WTC11 (cell line): ENCODE results near the gene ABCC3. TPM values are rescaled to one million over a fixed set of nuclear protein-coding genes. Genes with fewer than 3 reads are reported as not detected.

ENCODE experiments used
- ATAC-seq: fragments of 200-7000 bp; cut with Tn5 transposase; 2 replicates; pipeline ENCODE4 v1.10.0; 2021; ENCODE audit warnings: mild to moderate bottlenecking, moderate library complexity
- CTCF ChIA-PET: fragments of 300-600 bp; sonication (Branson Sonifier 250); formaldehyde crosslinking; loops from one replicate; lab custom pipeline; 2021; ENCODE audit warnings: antibody characterized with exemption; lab: Charles Lee
- POLR2A ChIA-PET: fragments of 350-600 bp; sonication (Branson Sonifier 250); formaldehyde crosslinking; loops from one replicate; lab custom pipeline; 2021; ENCODE audit warnings: antibody characterized with exemption; lab: Charles Lee
- DNase-seq: peaks from one replicate; pipeline ENCODE4 v3.0.0; 2021; ENCODE audit warnings: low spot score
- H3K27ac Mint-ChIP-seq: 2 replicates; pipeline ENCODE4 v1.8.0; 2021; ENCODE audit warnings: mixed read lengths
- H3K27me3 Mint-ChIP-seq: 2 replicates; pipeline ENCODE4 v1.8.0; 2021; ENCODE audit warnings: low read depth, mild to moderate bottlenecking, moderate library complexity, mixed read lengths
- H3K36me3 Mint-ChIP-seq: 2 replicates; pipeline ENCODE4 v1.8.0; 2021; ENCODE audit warnings: mixed read lengths
- H3K4me1 Mint-ChIP-seq: 2 replicates; pipeline ENCODE4 v1.8.0; 2022; ENCODE audit warnings: mixed read lengths
- H3K4me3 Mint-ChIP-seq: 2 replicates; pipeline ENCODE4 v1.8.0; 2021; ENCODE audit warnings: mild to moderate bottlenecking, moderate library complexity, mixed read lengths
- H3K9me3 Mint-ChIP-seq: 2 replicates; pipeline ENCODE4 v1.8.0; 2021; ENCODE audit warnings: mixed read lengths
- CBFB ChIP-seq: sonication (generic); formaldehyde crosslinking; IDR thresholded peaks from 2 replicates; pipeline ENCODE4 v1.8.1; 2022; ENCODE audit warnings: mild to moderate bottlenecking, low read depth, missing genetic modification reagents
- ETV6 ChIP-seq: sonication (generic); formaldehyde crosslinking; IDR thresholded peaks from 2 replicates; pipeline ENCODE4 v1.8.1; 2022; ENCODE audit warnings: mild to moderate bottlenecking, missing genetic modification reagents
- FOXK1 ChIP-seq: sonication (generic); formaldehyde crosslinking; IDR thresholded peaks from 2 replicates; pipeline ENCODE4 v1.8.0; 2022; ENCODE audit warnings: mild to moderate bottlenecking, moderate library complexity, missing genetic modification reagents
- HMGA2 ChIP-seq: fragments of 250-450 bp; sonication (Bioruptor Pico); IDR thresholded peaks from 2 replicates; pipeline ENCODE4 v1.4.0; 2021; ENCODE audit warnings: mild to moderate bottlenecking, moderate library complexity
- PRRX2 ChIP-seq: fragments of 250-450 bp; sonication (Bioruptor Pico); IDR thresholded peaks from 2 replicates; pipeline ENCODE4 v1.8.0; 2021; ENCODE audit warnings: mild to moderate bottlenecking
- SMAD3 ChIP-seq: sonication (generic); formaldehyde crosslinking; IDR thresholded peaks from 2 replicates; pipeline ENCODE4 v1.8.0; 2022; ENCODE audit warnings: missing genetic modification reagents, mild to moderate bottlenecking, borderline replicate concordance
- SP1 ChIP-seq: sonication (generic); formaldehyde crosslinking; conservative IDR thresholded peaks from 2 replicates; pipeline ENCODE4 v1.8.1; 2022; ENCODE audit warnings: missing genetic modification reagents
- TCF7 ChIP-seq: sonication (generic); formaldehyde crosslinking; IDR thresholded peaks from 2 replicates; pipeline ENCODE4 v1.8.0; 2022; ENCODE audit warnings: mild to moderate bottlenecking, low read depth, missing genetic modification reagents, moderate library complexity
- TP53 ChIP-seq: sonication (generic); formaldehyde crosslinking; IDR thresholded peaks from 2 replicates; pipeline ENCODE4 v1.8.1; 2023; ENCODE audit warnings: mild to moderate bottlenecking, missing genetic modification reagents
- ZNF138 ChIP-seq: sonication (generic); formaldehyde crosslinking; conservative IDR thresholded peaks from 2 replicates; pipeline ENCODE4 v1.8.1; 2022; ENCODE audit warnings: mild to moderate bottlenecking, moderate library complexity, missing genetic modification reagents
- ZNF317 ChIP-seq: sonication (generic); formaldehyde crosslinking; IDR thresholded peaks from 2 replicates; pipeline ENCODE4 v1.8.1; 2023; ENCODE audit warnings: low read depth, mild to moderate bottlenecking, moderate library complexity, missing genetic modification reagents, borderline replicate concordance
- total RNA-seq: library from RNA; stranded (reverse); gene quantifications from 3 replicates; pipeline ENCODE4 v1.2.3, GENCODE V29; 2021
- TF ChIP-seq, protein P1 (sequence below): sonication (generic); formaldehyde crosslinking; IDR thresholded peaks from 2 replicates; pipeline ENCODE4 v1.8.0; 2023; ENCODE audit warnings: mild to moderate bottlenecking, missing genetic modification reagents
- TF ChIP-seq, protein P2 (sequence below): sonication (generic); formaldehyde crosslinking; IDR thresholded peaks from 2 replicates; pipeline ENCODE4 v1.8.1; 2022; ENCODE audit warnings: missing genetic modification reagents, borderline replicate concordance
- TF ChIP-seq, protein P3 (sequence below): sonication (generic); formaldehyde crosslinking; conservative IDR thresholded peaks from 2 replicates; pipeline ENCODE4 v1.8.1; 2022; ENCODE audit warnings: mild to moderate bottlenecking, missing genetic modification reagents
- TF ChIP-seq, protein P4 (sequence below): fragments of 250-450 bp; sonication (Bioruptor Pico); IDR thresholded peaks from 2 replicates; pipeline ENCODE4 v1.9.0; 2021; ENCODE audit warnings: moderate library complexity, mild to moderate bottlenecking, inconsistent platforms, borderline replicate concordance
- TF ChIP-seq, protein P5 (sequence below): sonication (generic); formaldehyde crosslinking; IDR thresholded peaks from 2 replicates; pipeline ENCODE4 v1.8.1; 2023; ENCODE audit warnings: mild to moderate bottlenecking, missing genetic modification reagents, borderline replicate concordance
- TF ChIP-seq, protein P6 (sequence below): sonication (generic); formaldehyde crosslinking; IDR thresholded peaks from 2 replicates; pipeline ENCODE4 v1.8.0; 2022; ENCODE audit warnings: mild to moderate bottlenecking, missing genetic modification reagents
- TF ChIP-seq, protein P7 (sequence below): sonication (generic); formaldehyde crosslinking; IDR thresholded peaks from 2 replicates; pipeline ENCODE4 v1.8.1; 2023; ENCODE audit warnings: mild to moderate bottlenecking, missing genetic modification reagents

Gene ABCC3
- total RNA-seq, 1 experiment from 2014 or later, result 0.92 TPM

DNA sequence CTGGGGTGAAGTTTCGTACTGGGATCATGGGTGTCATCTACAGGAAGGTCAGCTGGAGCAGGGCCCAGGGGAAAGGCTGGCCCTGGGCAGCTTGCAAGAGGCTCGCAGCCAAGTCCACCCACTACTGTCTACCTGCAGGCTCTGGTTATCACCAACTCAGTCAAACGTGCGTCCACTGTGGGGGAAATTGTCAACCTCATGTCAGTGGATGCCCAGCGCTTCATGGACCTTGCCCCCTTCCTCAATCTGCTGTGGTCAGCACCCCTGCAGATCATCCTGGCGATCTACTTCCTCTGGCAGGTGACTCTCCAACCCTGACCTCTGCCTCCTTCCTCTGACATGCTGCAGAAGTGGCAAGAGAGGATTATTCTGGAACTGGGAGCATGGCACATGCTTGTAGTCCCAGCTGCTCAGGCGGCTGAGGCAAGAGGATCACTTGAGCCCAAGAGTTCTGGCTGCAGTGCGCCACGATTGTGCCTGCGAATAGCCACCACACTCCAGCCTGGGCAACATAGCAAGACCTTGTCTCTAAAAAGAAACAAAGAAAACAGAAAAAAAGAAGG is 29.2 kb downstream of the ABCC3 start (continued):
- TF ChIP-seq, protein P1, sequence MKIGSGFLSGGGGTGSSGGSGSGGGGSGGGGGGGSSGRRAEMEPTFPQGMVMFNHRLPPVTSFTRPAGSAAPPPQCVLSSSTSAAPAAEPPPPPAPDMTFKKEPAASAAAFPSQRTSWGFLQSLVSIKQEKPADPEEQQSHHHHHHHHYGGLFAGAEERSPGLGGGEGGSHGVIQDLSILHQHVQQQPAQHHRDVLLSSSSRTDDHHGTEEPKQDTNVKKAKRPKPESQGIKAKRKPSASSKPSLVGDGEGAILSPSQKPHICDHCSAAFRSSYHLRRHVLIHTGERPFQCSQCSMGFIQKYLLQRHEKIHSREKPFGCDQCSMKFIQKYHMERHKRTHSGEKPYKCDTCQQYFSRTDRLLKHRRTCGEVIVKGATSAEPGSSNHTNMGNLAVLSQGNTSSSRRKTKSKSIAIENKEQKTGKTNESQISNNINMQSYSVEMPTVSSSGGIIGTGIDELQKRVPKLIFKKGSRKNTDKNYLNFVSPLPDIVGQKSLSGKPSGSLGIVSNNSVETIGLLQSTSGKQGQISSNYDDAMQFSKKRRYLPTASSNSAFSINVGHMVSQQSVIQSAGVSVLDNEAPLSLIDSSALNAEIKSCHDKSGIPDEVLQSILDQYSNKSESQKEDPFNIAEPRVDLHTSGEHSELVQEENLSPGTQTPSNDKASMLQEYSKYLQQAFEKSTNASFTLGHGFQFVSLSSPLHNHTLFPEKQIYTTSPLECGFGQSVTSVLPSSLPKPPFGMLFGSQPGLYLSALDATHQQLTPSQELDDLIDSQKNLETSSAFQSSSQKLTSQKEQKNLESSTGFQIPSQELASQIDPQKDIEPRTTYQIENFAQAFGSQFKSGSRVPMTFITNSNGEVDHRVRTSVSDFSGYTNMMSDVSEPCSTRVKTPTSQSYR (CRISPR knock-in tag), result no peak
- TF ChIP-seq, protein P2, sequence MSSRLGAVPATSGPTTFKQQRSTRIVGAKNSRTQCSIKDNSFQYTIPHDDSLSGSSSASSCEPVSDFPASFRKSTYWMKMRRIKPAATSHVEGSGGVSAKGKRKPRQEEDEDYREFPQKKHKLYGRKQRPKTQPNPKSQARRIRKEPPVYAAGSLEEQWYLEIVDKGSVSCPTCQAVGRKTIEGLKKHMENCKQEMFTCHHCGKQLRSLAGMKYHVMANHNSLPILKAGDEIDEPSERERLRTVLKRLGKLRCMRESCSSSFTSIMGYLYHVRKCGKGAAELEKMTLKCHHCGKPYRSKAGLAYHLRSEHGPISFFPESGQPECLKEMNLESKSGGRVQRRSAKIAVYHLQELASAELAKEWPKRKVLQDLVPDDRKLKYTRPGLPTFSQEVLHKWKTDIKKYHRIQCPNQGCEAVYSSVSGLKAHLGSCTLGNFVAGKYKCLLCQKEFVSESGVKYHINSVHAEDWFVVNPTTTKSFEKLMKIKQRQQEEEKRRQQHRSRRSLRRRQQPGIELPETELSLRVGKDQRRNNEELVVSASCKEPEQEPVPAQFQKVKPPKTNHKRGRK (CRISPR knock-in tag), result no peak
- TF ChIP-seq FOXK1 (CRISPR knock-in tag), result no peak
- TF ChIP-seq ETV6 (CRISPR knock-in tag), result no peak
- no peak for TF ChIP-seq CBFB
- no peak for TF ChIP-seq ZNF317 (CRISPR knock-in tag)
- no peak for TF ChIP-seq ZNF138 (CRISPR knock-in tag)

DNA sequence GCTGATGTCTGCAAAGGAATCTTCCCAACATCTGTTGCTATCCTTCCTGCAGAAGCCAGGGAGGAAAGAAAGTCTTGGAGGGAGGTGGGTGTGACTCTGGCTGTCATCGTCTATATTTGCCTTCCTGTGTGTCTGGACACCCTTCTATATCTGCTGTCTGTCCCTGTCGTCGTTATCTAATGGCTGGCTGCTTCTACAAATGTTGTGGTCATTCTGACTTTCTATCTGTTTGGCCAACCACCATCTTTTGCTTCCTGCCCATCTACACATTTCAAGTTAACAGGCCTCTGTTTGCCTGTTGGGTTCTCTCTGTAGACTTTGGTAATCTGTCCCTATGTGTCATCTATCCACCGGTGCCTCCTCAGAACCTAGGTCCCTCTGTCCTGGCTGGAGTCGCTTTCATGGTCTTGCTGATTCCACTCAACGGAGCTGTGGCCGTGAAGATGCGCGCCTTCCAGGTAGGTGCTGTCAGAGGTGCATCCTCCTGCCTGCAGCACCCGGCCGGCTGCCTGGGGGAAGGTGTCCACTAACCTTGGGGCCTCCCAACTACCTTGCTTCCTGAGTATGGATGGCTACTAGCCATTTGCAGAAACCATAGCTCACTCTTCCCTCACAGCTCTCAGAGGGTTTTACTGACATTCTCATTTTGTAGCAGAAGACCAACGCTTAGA is 30.2 kb downstream of the ABCC3 start:
- CTCF ChIA-PET, result interaction anchor here (0.6 to 1.9 kb wide), 4 partner anchors 37 to 114 kb away, joined by 3 to 4 read pairs (median 3); no protein-coding TSS in a partner anchor
- no peaks in the 10 kb centered on the region for H3K9me3 Mint-ChIP-seq

More for the DNA sequence above, 30.2 kb downstream of the ABCC3 start:
- POLR2A ChIA-PET, result no interaction called here
- no peaks in the 10 kb centered on the region; the same call in 1 of the 2 replicates for H3K27me3 Mint-ChIP-seq
- no peak overlapping the region for H3K4me3 Mint-ChIP-seq
- TF ChIP-seq, protein P3, sequence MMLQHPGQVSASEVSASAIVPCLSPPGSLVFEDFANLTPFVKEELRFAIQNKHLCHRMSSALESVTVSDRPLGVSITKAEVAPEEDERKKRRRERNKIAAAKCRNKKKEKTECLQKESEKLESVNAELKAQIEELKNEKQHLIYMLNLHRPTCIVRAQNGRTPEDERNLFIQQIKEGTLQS (CRISPR knock-in tag), result no peak
- TF ChIP-seq, protein P4, sequence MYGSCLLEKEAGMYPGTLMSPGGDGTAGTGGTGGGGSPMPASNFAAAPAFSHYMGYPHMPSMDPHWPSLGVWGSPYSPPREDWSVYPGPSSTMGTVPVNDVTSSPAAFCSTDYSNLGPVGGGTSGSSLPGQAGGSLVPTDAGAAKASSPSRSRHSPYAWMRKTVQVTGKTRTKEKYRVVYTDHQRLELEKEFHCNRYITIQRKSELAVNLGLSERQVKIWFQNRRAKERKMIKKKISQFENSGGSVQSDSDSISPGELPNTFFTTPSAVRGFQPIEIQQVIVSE (CRISPR knock-in tag), result no peak
- TF ChIP-seq SP1 (no peak), HMGA2 (no peak), TCF7 (CRISPR knock-in tag) (no peak), PRRX2 (CRISPR knock-in tag) (no peak), TP53 (CRISPR knock-in tag) (no peak), SMAD3 (no peak)
- TF ChIP-seq, protein P5, sequence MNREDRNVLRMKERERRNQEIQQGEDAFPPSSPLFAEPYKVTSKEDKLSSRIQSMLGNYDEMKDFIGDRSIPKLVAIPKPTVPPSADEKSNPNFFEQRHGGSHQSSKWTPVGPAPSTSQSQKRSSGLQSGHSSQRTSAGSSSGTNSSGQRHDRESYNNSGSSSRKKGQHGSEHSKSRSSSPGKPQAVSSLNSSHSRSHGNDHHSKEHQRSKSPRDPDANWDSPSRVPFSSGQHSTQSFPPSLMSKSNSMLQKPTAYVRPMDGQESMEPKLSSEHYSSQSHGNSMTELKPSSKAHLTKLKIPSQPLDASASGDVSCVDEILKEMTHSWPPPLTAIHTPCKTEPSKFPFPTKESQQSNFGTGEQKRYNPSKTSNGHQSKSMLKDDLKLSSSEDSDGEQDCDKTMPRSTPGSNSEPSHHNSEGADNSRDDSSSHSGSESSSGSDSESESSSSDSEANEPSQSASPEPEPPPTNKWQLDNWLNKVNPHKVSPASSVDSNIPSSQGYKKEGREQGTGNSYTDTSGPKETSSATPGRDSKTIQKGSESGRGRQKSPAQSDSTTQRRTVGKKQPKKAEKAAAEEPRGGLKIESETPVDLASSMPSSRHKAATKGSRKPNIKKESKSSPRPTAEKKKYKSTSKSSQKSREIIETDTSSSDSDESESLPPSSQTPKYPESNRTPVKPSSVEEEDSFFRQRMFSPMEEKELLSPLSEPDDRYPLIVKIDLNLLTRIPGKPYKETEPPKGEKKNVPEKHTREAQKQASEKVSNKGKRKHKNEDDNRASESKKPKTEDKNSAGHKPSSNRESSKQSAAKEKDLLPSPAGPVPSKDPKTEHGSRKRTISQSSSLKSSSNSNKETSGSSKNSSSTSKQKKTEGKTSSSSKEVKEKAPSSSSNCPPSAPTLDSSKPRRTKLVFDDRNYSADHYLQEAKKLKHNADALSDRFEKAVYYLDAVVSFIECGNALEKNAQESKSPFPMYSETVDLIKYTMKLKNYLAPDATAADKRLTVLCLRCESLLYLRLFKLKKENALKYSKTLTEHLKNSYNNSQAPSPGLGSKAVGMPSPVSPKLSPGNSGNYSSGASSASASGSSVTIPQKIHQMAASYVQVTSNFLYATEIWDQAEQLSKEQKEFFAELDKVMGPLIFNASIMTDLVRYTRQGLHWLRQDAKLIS (CRISPR knock-in tag), result no peak
- TF ChIP-seq, protein P6, sequence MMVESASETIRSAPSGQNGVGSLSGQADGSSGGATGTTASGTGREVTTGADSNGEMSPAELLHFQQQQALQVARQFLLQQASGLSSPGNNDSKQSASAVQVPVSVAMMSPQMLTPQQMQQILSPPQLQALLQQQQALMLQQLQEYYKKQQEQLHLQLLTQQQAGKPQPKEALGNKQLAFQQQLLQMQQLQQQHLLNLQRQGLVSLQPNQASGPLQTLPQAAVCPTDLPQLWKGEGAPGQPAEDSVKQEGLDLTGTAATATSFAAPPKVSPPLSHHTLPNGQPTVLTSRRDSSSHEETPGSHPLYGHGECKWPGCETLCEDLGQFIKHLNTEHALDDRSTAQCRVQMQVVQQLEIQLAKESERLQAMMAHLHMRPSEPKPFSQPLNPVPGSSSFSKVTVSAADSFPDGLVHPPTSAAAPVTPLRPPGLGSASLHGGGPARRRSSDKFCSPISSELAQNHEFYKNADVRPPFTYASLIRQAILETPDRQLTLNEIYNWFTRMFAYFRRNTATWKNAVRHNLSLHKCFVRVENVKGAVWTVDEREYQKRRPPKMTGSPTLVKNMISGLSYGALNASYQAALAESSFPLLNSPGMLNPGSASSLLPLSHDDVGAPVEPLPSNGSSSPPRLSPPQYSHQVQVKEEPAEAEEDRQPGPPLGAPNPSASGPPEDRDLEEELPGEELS, result no peak
- TF ChIP-seq, protein P7, sequence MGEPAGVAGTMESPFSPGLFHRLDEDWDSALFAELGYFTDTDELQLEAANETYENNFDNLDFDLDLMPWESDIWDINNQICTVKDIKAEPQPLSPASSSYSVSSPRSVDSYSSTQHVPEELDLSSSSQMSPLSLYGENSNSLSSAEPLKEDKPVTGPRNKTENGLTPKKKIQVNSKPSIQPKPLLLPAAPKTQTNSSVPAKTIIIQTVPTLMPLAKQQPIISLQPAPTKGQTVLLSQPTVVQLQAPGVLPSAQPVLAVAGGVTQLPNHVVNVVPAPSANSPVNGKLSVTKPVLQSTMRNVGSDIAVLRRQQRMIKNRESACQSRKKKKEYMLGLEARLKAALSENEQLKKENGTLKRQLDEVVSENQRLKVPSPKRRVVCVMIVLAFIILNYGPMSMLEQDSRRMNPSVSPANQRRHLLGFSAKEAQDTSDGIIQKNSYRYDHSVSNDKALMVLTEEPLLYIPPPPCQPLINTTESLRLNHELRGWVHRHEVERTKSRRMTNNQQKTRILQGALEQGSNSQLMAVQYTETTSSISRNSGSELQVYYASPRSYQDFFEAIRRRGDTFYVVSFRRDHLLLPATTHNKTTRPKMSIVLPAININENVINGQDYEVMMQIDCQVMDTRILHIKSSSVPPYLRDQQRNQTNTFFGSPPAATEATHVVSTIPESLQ, result no peak
- TF ChIP-seq, all 79 proteins: peak for 0
- no peak for ATAC-seq
- no peak for DNase-seq
- Mint-ChIP-seq H3K4me1 (peaks cover 29% of the 10 kb centered on the region), H3K27ac (no peak overlapping the region), H3K36me3 (no peaks in the 10 kb centered on the region)
